Endothelial cell of umbilical vein (primary cell): ENCODE data around the gene SMAD5. TPM values are rescaled to one million over a fixed set of nuclear protein-coding genes. Genes with fewer than 3 reads are reported as not detected.

ENCODE experiments used
- BruUV-seq: library from RNA; stranded (reverse); fragments of 400-500 nt; replicated peaks from 2 replicates; lab custom pipeline; 2021; lab: Mats Ljungman, UMichigan
- CTCF ChIA-PET: fragments of 300-600, 350-600 bp; sonication (Branson Sonifier 250); formaldehyde crosslinking; loops from one replicate; lab custom pipeline; 2021; ENCODE audit warnings: antibody characterized with exemption, inconsistent platforms; lab: Charles Lee
- POLR2A ChIA-PET: fragments of 300-600, 350-600 bp; sonication (Branson Sonifier 250); formaldehyde crosslinking; loops from one replicate; lab custom pipeline; 2021; ENCODE audit warnings: antibody characterized with exemption, inconsistent platforms; lab: Charles Lee
- DNase-seq: peaks from one replicate; pipeline ENCODE4 v3.0.0-alpha.2; 2011; ENCODE audit warnings: low read depth, low spot score
- FAIRE-seq: peaks from 2 replicates; lab custom pipeline; 2011; peaks lifted over from hg19 to GRCh38; lab: Jason Lieb, UNC
- H2AFZ ChIP-seq: 2 replicates; pipeline ENCODE4 v1.6.0; 2012; ENCODE audit warnings: low read depth, low read length, control low read depth, inconsistent platforms
- H3K27ac ChIP-seq: 2 replicates; pipeline ENCODE4 v1.5.1; 2011; ENCODE audit warnings: low read depth, mild to moderate bottlenecking, control low read depth, low read length, moderate library complexity; ENCODE audit not compliant: insufficient read depth
- H3K27me3 ChIP-seq, 2 experiments: 2 replicates each; pipeline versions ENCODE4 v1.6.0 to v1.6.1; 2011; ENCODE audit warnings: low read length in 2 of 2, mixed read lengths in 1 of 2; ENCODE audit not compliant: control insufficient read depth in 2 of 2, insufficient read depth in 2 of 2
- H3K36me3 ChIP-seq, 2 experiments: 2 replicates in 1 of 2; 3 replicates in 1 of 2; pipeline ENCODE4 v1.5.1; 2011; ENCODE audit warnings: low read length in 2 of 2, mild to moderate bottlenecking in 1 of 2, moderate library complexity in 1 of 2; ENCODE audit not compliant: control insufficient read depth in 2 of 2, insufficient read depth in 2 of 2; ENCODE audit errors: extremely low read depth in 1 of 2
- H3K4me1 ChIP-seq: 3 replicates; pipeline ENCODE4 v1.5.1; 2011; ENCODE audit warnings: mild to moderate bottlenecking, low read length; ENCODE audit not compliant: control insufficient read depth, insufficient read depth; ENCODE audit errors: extremely low read depth
- H3K4me2 ChIP-seq: 2 replicates; pipeline ENCODE4 v1.6.1; 2011; ENCODE audit warnings: low read length, control low read depth, mixed read lengths; ENCODE audit not compliant: insufficient read depth
- H3K4me3 ChIP-seq, 3 experiments: fragments of 200-600 bp in 1 of 3; sonication (generic), shearing (Covaris generic) in 1 of 3; replicated peaks in 1 of 3; 2 replicates each; pipeline ENCODE4 v1.5.1; 2011 to 2016; ENCODE audit warnings: control low read depth in 3 of 3, low read length in 3 of 3, mild to moderate bottlenecking in 2 of 3, inconsistent platforms in 1 of 3, low read depth in 1 of 3, moderate library complexity in 1 of 3; ENCODE audit not compliant: insufficient read depth in 1 of 3
- H3K79me2 ChIP-seq: 2 replicates; pipeline ENCODE4 v1.6.0; 2012; ENCODE audit warnings: low read length, inconsistent platforms; ENCODE audit not compliant: control insufficient read depth, insufficient read depth
- H3K9ac ChIP-seq: replicated peaks from 2 replicates; pipeline ENCODE3; 2011; ENCODE audit warnings: low read length, control low read depth; ENCODE audit not compliant: insufficient read depth; ENCODE audit errors: extremely low read depth
- H3K9me1 ChIP-seq: replicated peaks from 3 replicates; pipeline ENCODE4 v1.6.0; 2011; ENCODE audit warnings: mild to moderate bottlenecking, low read length; ENCODE audit not compliant: control insufficient read depth, insufficient read depth; ENCODE audit errors: extremely low read depth
- H3K9me3 ChIP-seq: replicated peaks from 2 replicates; pipeline ENCODE4 v1.5.1; 2012; ENCODE audit warnings: low read length, inconsistent platforms; ENCODE audit not compliant: control insufficient read depth, insufficient read depth
- H4K20me1 ChIP-seq: replicated peaks from 2 replicates; pipeline ENCODE3; 2011; ENCODE audit warnings: mild to moderate bottlenecking, low read length; ENCODE audit not compliant: control insufficient read depth, insufficient read depth; ENCODE audit errors: extremely low read depth
- EZH2 ChIP-seq: IDR thresholded peaks from 2 replicates; pipeline ENCODE4 v1.6.1; 2012; ENCODE audit warnings: borderline replicate concordance, low read depth, mild to moderate bottlenecking, moderate library complexity, low read length, inconsistent platforms; ENCODE audit not compliant: severe bottlenecking
- FOS ChIP-seq: IDR thresholded peaks from 2 replicates; pipeline ENCODE4 v1.6.1; 2011; ENCODE audit warnings: mild to moderate bottlenecking, low read length, moderate library complexity, borderline replicate concordance; ENCODE audit not compliant: insufficient read depth
- JUN ChIP-seq: IDR thresholded peaks from 2 replicates; pipeline ENCODE4 v1.6.1; 2011; ENCODE audit warnings: borderline replicate concordance, low read depth; ENCODE audit not compliant: insufficient read length, insufficient read depth
- MYC ChIP-seq: IDR thresholded peaks from one replicate; pipeline ENCODE4 v1.6.1; 2011; ENCODE audit warnings: mild to moderate bottlenecking, low read depth, low read length
- POLR2A ChIP-seq: IDR thresholded peaks from 2 replicates; pipeline ENCODE4 v1.6.1; 2012; ENCODE audit warnings: low read depth, mild to moderate bottlenecking, control low read depth, low read length
- POLR2AphosphoS5 ChIP-seq: IDR thresholded peaks from 2 replicates; pipeline ENCODE4 v1.6.1; 2012; ENCODE audit warnings: low read depth, mild to moderate bottlenecking, control low read depth, low read length, moderate library complexity; ENCODE audit not compliant: insufficient read depth
- dilution Hi-C: fragments of 300-500 bp; cut with MboI; formaldehyde crosslinking; loops from one replicate; pipeline ENCODE4 v1.15.0; 2019; ENCODE audit warnings: low sequenced_read_pairs; ENCODE audit not compliant: extremely low pct_ligation_motif_present
- intact Hi-C: fragments of 100-400 bp; cut with micrococcal nuclease; formaldehyde crosslinking; loops from one replicate; pipeline ENCODE4 v1.10.0; 2022
- polyA plus RNA-seq, 4 experiments: library from polyadenylated mRNA; depleted of rRNA in 3 of 4; stranded (reverse) in 3 of 4; unstranded in 1 of 4; fragments of >200 nt; gene quantifications; 2 replicates each; pipeline versions ENCODE4 v1.2.1 to v1.2.3, GENCODE V29; 2011 to 2012; ENCODE audit warnings: missing spikeins in 1 of 4
- total RNA-seq: library from RNA; stranded (reverse); gene quantifications from 2 replicates; pipeline ENCODE4 v1.2.3, GENCODE V29; 2021
- TF ChIP-seq, protein P1 (sequence below), 2 donors: IDR thresholded peaks; 1 replicate in 1 of 2; 2 replicates in 1 of 2; pipeline ENCODE4 v1.5.1; 2011; ENCODE audit warnings: low read length in 2 of 2, mild to moderate bottlenecking in 2 of 2, moderate library complexity in 2 of 2, control low read depth in 1 of 2, inconsistent platforms in 1 of 2, low read depth in 1 of 2; ENCODE audit not compliant: insufficient read depth in 1 of 2; ENCODE audit errors: extremely low read depth in 1 of 2
- TF ChIP-seq, protein P2 (sequence below): IDR thresholded peaks from 2 replicates; pipeline ENCODE4 v1.6.1; 2011; ENCODE audit not compliant: insufficient read depth, insufficient read length

The SMAD5 gene
- total and polyA plus RNA-seq, 2 donors (not counting 3 experiments of a cell fraction or from before 2014, with no cell fraction given), result 26.0 to 66.0 TPM

DNA sequence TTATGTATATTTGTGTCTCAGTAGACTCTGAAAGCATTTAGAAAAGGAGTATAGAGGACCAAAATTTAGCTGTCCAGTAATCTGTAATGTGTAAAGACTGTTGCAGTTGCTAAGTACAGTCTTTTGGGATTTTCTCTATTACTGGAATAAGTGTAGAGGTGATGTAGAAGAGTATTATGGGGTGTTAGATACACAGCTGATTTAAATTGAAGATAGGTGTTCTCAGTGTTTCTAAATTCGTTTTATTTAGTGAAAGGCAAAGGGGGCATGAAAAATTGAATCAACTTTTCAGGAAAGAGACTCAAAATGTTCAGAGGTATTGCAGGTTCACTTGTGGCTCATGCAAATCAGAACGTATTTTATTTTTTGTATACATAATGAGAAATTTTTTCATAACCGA lies 13.6 kb downstream of the SMAD5 start:
- POLR2A ChIA-PET, result no interaction called here
- no peaks in the 10 kb centered on the region for H3K9me3 ChIP-seq
- no peaks in the 10 kb centered on the region for H3K4me1 ChIP-seq
- peaks cover 36% of the 10 kb centered on the region for H4K20me1 ChIP-seq
- no peak overlapping the region for H3K4me3 ChIP-seq
- peaks cover 98% of the 10 kb centered on the region for H3K79me2 ChIP-seq
- H3K4me2 ChIP-seq, result no peak overlapping the region
- H3K9ac ChIP-seq, result no peak overlapping the region
- BruUV-seq, result no TSS peak
- peaks cover 5% of the 10 kb centered on the region for H3K9me1 ChIP-seq
- TF ChIP-seq JUN (no peak), EZH2 (no peak), FOS (no peak), MYC (no peak), POLR2AphosphoS5 (no peak), POLR2A (no peak)
- TF ChIP-seq, protein P1, sequence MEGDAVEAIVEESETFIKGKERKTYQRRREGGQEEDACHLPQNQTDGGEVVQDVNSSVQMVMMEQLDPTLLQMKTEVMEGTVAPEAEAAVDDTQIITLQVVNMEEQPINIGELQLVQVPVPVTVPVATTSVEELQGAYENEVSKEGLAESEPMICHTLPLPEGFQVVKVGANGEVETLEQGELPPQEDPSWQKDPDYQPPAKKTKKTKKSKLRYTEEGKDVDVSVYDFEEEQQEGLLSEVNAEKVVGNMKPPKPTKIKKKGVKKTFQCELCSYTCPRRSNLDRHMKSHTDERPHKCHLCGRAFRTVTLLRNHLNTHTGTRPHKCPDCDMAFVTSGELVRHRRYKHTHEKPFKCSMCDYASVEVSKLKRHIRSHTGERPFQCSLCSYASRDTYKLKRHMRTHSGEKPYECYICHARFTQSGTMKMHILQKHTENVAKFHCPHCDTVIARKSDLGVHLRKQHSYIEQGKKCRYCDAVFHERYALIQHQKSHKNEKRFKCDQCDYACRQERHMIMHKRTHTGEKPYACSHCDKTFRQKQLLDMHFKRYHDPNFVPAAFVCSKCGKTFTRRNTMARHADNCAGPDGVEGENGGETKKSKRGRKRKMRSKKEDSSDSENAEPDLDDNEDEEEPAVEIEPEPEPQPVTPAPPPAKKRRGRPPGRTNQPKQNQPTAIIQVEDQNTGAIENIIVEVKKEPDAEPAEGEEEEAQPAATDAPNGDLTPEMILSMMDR (IDR thresholded peaks at IDR 0.05; ENCODE audit: extremely low read depth in 1 of 2, insufficient read depth in 1 of 2, low read depth in 1 of 2, low read length in 2 of 2), result no peak
- TF ChIP-seq, protein P2, sequence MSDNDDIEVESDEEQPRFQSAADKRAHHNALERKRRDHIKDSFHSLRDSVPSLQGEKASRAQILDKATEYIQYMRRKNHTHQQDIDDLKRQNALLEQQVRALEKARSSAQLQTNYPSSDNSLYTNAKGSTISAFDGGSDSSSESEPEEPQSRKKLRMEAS, result no peak
- DNase-seq (no peak), FAIRE-seq (no peak)
- no peaks in the 10 kb centered on the region for H3K36me3 ChIP-seq
- dilution Hi-C loops, result no loop called here
- intact Hi-C loops, result no loop called here
- CTCF ChIA-PET, result interaction anchor here (2.0 kb wide), 1 partner anchor 12 kb away, joined by 9 read pairs; no protein-coding TSS in a partner anchor
- no peak overlapping the region for H2AFZ ChIP-seq
- no peaks in the 10 kb centered on the region for H3K27me3 ChIP-seq
- H3K27ac ChIP-seq, result no peak overlapping the region
